A673 (cell line): Measurements from ENCODE around the gene MRPL14. TPM values are rescaled to one million over a fixed set of nuclear protein-coding genes. Genes with fewer than 3 reads are reported as not detected.

ENCODE experiments used
- BruUV-seq: library from RNA; stranded (reverse); fragments of 400-500 nt; replicated peaks from 2 replicates; lab custom pipeline; 2021; lab: Mats Ljungman, UMichigan
- CTCF ChIA-PET: fragments of 300-600 bp; sonication (Branson Sonifier 250); formaldehyde crosslinking; loops from one replicate; lab custom pipeline; 2022; ENCODE audit warnings: antibody characterized with exemption; lab: Charles Lee
- POLR2A ChIA-PET: fragments of 300-600 bp; sonication (Branson Sonifier 250); formaldehyde crosslinking; loops from one replicate; lab custom pipeline; 2022; ENCODE audit warnings: antibody characterized with exemption; ENCODE audit not compliant: low non-redundant PET; lab: Charles Lee
- DNase-seq: peaks from one replicate; pipeline ENCODE4 v3.0.0-alpha.2; 2015; ENCODE audit warnings: low spot score
- H3K27ac ChIP-seq: fragments of 200-600 bp; sonication (generic); 2 replicates; pipeline ENCODE4 v1.5.1; 2016; ENCODE audit warnings: mixed run types, low read depth, mild to moderate bottlenecking, mixed read lengths, antibody characterized with exemption, low read length; ENCODE audit not compliant: poor library complexity, severe bottlenecking
- H3K27me3 ChIP-seq: fragments of 200-600 bp; sonication (generic); replicated peaks from 2 replicates; pipeline ENCODE4 v1.6.1; 2017; ENCODE audit warnings: mixed run types, low read depth, mild to moderate bottlenecking, mixed read lengths, antibody characterized with exemption, low read length; ENCODE audit not compliant: insufficient read depth, poor library complexity
- H3K36me3 ChIP-seq: fragments of 200-600 bp; sonication (generic); 2 replicates; pipeline ENCODE4 v1.6.1; 2016; ENCODE audit warnings: mixed run types, mild to moderate bottlenecking, mixed read lengths, antibody characterized with exemption, low read length; ENCODE audit not compliant: insufficient read depth, poor library complexity, severe bottlenecking
- H3K4me1 ChIP-seq: fragments of 200-600 bp; sonication (generic); 2 replicates; pipeline ENCODE4 v1.6.1; 2017; ENCODE audit warnings: mixed run types, mild to moderate bottlenecking, mixed read lengths, antibody characterized with exemption, low read length; ENCODE audit not compliant: insufficient read depth, poor library complexity, severe bottlenecking
- H3K4me3 ChIP-seq: fragments of 200-600 bp; sonication (generic); 2 replicates; pipeline ENCODE4 v1.5.1; 2016; ENCODE audit warnings: low read depth, mixed run types, mild to moderate bottlenecking, mixed read lengths, low read length; ENCODE audit not compliant: poor library complexity, severe bottlenecking
- H3K9me3 ChIP-seq: fragments of 200-600 bp; sonication (generic); 2 replicates; pipeline ENCODE4 v1.6.1; 2016; ENCODE audit warnings: mixed run types, low read depth, mild to moderate bottlenecking, mixed read lengths, antibody characterized with exemption, low read length; ENCODE audit not compliant: poor library complexity, severe bottlenecking
- CTCF ChIP-seq: fragments of 300-800, 200-600 bp; sonication (generic); conservative IDR thresholded peaks from 2 replicates; pipeline ENCODE4 v1.5.1; 2017; ENCODE audit warnings: low read depth, mild to moderate bottlenecking, antibody characterized with exemption, low read length, moderate library complexity, mixed read lengths
- EZH2 ChIP-seq: fragments of 200-600 bp; sonication (generic); IDR thresholded peaks from 2 replicates; pipeline ENCODE4 v1.6.1; 2017; ENCODE audit warnings: borderline replicate concordance, low read depth, mild to moderate bottlenecking, mixed read lengths, antibody characterized with exemption, low read length; ENCODE audit not compliant: poor library complexity, severe bottlenecking
- intact Hi-C: fragments of 100-400 bp; cut with micrococcal nuclease; formaldehyde crosslinking; loops from one replicate; pipeline ENCODE4 v1.10.0; 2022; ENCODE audit not compliant: unreplicated experiment
- total RNA-seq: library from RNA; stranded (reverse); gene quantifications from 2 replicates; pipeline ENCODE4 v1.2.3, GENCODE V29; 2021

The MRPL14 gene
- total RNA-seq, 1 experiment from 2014 or later: 78.8 TPM

GRCh38 chr6:44172731-44173500, 45.7 kb upstream of the MRPL14 start:
- Histone ChIP-seq H3K27ac (no peak overlapping the region), H3K4me1 (no peaks in the 10 kb centered on the region), H3K9me3 (no peaks in the 10 kb centered on the region), H3K27me3 (no peaks in the 10 kb centered on the region), H3K36me3 (no peaks in the 10 kb centered on the region), H3K4me3 (no peak overlapping the region)
- DNase-seq: peak; percentile 85
- intact Hi-C loops: loop anchor here (1.0 to 2.0 kb wide), 2 partner anchors 65 to 166 kb away; no protein-coding TSS in a partner anchor
- ChIA-PET POLR2A (interaction anchor here (0.5 kb wide), 1 partner anchor 79 kb away, joined by 3 read pairs; no protein-coding TSS in a partner anchor), CTCF (interaction anchor here (0.5 to 1.3 kb wide), 5 partner anchors 15 to 238 kb away, joined by 3 to 7 read pairs (median 4); partner anchors contain the start of genes CAPN11 and SLC35B2)
- TF ChIP-seq CTCF: peak; percentile 97
- TF ChIP-seq EZH2: no peak
- BruUV-seq: no TSS peak

- no peaks in the 10 kb centered on the region for H3K9me3 ChIP-seq
- intact Hi-C loops: loop anchor here (1.0 to 2.0 kb wide), 2 partner anchors 66 to 167 kb away; no protein-coding TSS in a partner anchor
- no peak overlapping the region for H3K27ac ChIP-seq
- no peaks in the 10 kb centered on the region for H3K4me1 ChIP-seq
- no TSS peak for BruUV-seq
- ChIA-PET CTCF (interaction anchor here (0.6 to 1.3 kb wide), 3 partner anchors 14 to 237 kb away, joined by 3 to 5 read pairs (median 3); partner anchors contain the start of genes CAPN11 and SLC35B2), POLR2A (interaction anchor here (0.5 kb wide), 1 partner anchor 80 kb away, joined by 3 read pairs; no protein-coding TSS in a partner anchor)
- no peak for DNase-seq
- TF ChIP-seq EZH2 (no peak), CTCF (no peak)
- H3K4me3 ChIP-seq: no peak overlapping the region
- H3K27me3 ChIP-seq: no peaks in the 10 kb centered on the region
- H3K36me3 ChIP-seq: no peaks in the 10 kb centered on the region
These were observed 44.8 kb upstream of the MRPL14 start for GRCh38 chr6:44171899-44172546.

GRCh38 chr6:44169886-44170570, 42.8 kb upstream of the MRPL14 start:
- Histone ChIP-seq H3K4me1 (no peaks in the 10 kb centered on the region), H3K27ac (no peak overlapping the region), H3K27me3 (no peaks in the 10 kb centered on the region), H3K9me3 (no peaks in the 10 kb centered on the region), H3K4me3 (no peak overlapping the region), H3K36me3 (no peaks in the 10 kb centered on the region)
- intact Hi-C loops: no loop called here
- TF ChIP-seq EZH2 (no peak), CTCF (no peak)
- no peak for DNase-seq
- ChIA-PET POLR2A (no interaction called here), CTCF (no interaction called here)
- BruUV-seq: no TSS peak
